HepG2 (cell line): ENCODE results near the gene CKS1B. TPM values are rescaled to one million over a fixed set of nuclear protein-coding genes. Genes with fewer than 3 reads are reported as not detected.

Experiments used
- ARID4A ChIP-seq: sonication (generic); formaldehyde crosslinking; IDR thresholded peaks from 2 replicates; pipeline ENCODE4 v1.5.0; 2020; ENCODE audit warnings: mild to moderate bottlenecking, missing genetic modification reagents, borderline replicate concordance
- ASH2L ChIP-seq: fragments of 300-600, 200-600 bp; sonication (generic); IDR thresholded peaks from 2 replicates; pipeline ENCODE4 v1.7.0; 2017; ENCODE audit warnings: low read depth, mild to moderate bottlenecking, moderate library complexity, mixed read lengths, low read length; ENCODE audit not compliant: insufficient read length
- CBX2 ChIP-seq, 2 experiments: fragments of 200-600 bp in 1 of 2; sonication (generic); formaldehyde crosslinking in 1 of 2; IDR thresholded peaks; 2 replicates each; pipeline versions ENCODE4 v1.7.0 to v1.8.1; 2018 to 2022; ENCODE audit warnings: low read depth in 2 of 2, low read length in 1 of 2, mild to moderate bottlenecking in 1 of 2, missing genetic modification reagents in 1 of 2
- DPF2 ChIP-seq: sonication (generic); formaldehyde crosslinking; IDR thresholded peaks from 2 replicates; pipeline ENCODE4 v1.4.0; 2020; ENCODE audit warnings: mild to moderate bottlenecking, low read depth, missing genetic modification reagents, borderline replicate concordance
- EEA1 ChIP-seq: sonication (generic); formaldehyde crosslinking; IDR thresholded peaks from 2 replicates; pipeline ENCODE4 v1.5.1; 2020; ENCODE audit warnings: mild to moderate bottlenecking, missing genetic modification reagents, borderline replicate concordance
- FOXM1 ChIP-seq: sonication (generic); formaldehyde crosslinking; IDR thresholded peaks from 2 replicates; pipeline ENCODE4 v1.5.0; 2020; ENCODE audit warnings: missing genetic modification reagents
- MAFF ChIP-seq: IDR thresholded peaks from 2 replicates; pipeline ENCODE4 v1.6.1; 2011; ENCODE audit warnings: low read depth, low read length, improper control_type of control experiment
- POLR2A ChIP-seq, 2 experiments: IDR thresholded peaks; 2 replicates each; pipeline ENCODE4 v1.6.1; 2011; ENCODE audit warnings: low read depth in 2 of 2, low read length in 2 of 2, mild to moderate bottlenecking in 1 of 2, moderate library complexity in 1 of 2; ENCODE audit not compliant: insufficient read depth in 1 of 2
- SP2 ChIP-seq: sonication (generic); formaldehyde crosslinking; IDR thresholded peaks from 2 replicates; pipeline ENCODE4 v1.5.1; 2020; ENCODE audit warnings: mild to moderate bottlenecking, missing genetic modification reagents
- SYNCRIP ChIP-seq: fragments of 200-400 bp; formaldehyde crosslinking; IDR thresholded peaks from 2 replicates; pipeline ENCODE4 v1.6.1; 2018; ENCODE audit warnings: mild to moderate bottlenecking, low read depth, low read length; ENCODE audit not compliant: insufficient read depth
- ZBTB7A ChIP-seq: sonication (generic); formaldehyde crosslinking; IDR thresholded peaks from 2 replicates; pipeline ENCODE4 v1.8.0; 2022; ENCODE audit warnings: mild to moderate bottlenecking, missing genetic modification reagents
- ZBTB8A ChIP-seq: sonication (generic); formaldehyde crosslinking; IDR thresholded peaks from 2 replicates; pipeline ENCODE4 v1.4.0; 2020; ENCODE audit warnings: mild to moderate bottlenecking, low read depth, missing genetic modification reagents, borderline replicate concordance
- ZNF501 ChIP-seq: sonication (generic); formaldehyde crosslinking; IDR thresholded peaks from 2 replicates; pipeline ENCODE4 v1.5.1; 2020; ENCODE audit warnings: mild to moderate bottlenecking, moderate library complexity, missing genetic modification reagents
- ZNF567 ChIP-seq: sonication (generic); formaldehyde crosslinking; IDR thresholded peaks from 2 replicates; pipeline ENCODE4 v1.8.1; 2023; ENCODE audit warnings: mild to moderate bottlenecking, missing genetic modification reagents, borderline replicate concordance
- ZNF614 ChIP-seq: IDR thresholded peaks from 2 replicates; pipeline ENCODE4 v1.6.1; 2018; ENCODE audit warnings: missing biosample characterization, missing genetic modification reagents, inconsistent platforms, borderline replicate concordance
- ZNF773 ChIP-seq: sonication (generic); formaldehyde crosslinking; IDR thresholded peaks from 2 replicates; pipeline ENCODE4 v1.4.0; 2020; ENCODE audit warnings: missing genetic modification reagents, borderline replicate concordance
- ZNF878 ChIP-seq: sonication (generic); formaldehyde crosslinking; IDR thresholded peaks from 2 replicates; pipeline ENCODE4 v1.8.1; 2023; ENCODE audit warnings: mild to moderate bottlenecking, missing genetic modification reagents, moderate library complexity
- polyA plus RNA-seq, 8 experiments: library from polyadenylated mRNA; depleted of rRNA in 3 of 8; stranded (reverse) in 7 of 8; unstranded in 1 of 8; fragments of >200 nt; fragmentation: Illumina TruSeq in 4 of 8; extraction: Trizol in 4 of 8; gene quantifications; 2 replicates each; pipeline versions ENCODE4 v1.2.1 to v1.2.3, GENCODE V29; 2011 to 2016; ENCODE audit warnings: low read depth in 4 of 8, missing spikeins in 1 of 8, mixed read lengths in 1 of 8; ENCODE audit not compliant: insufficient read depth in 1 of 8
- total RNA-seq, 5 experiments: library from RNA; depleted of rRNA; stranded (reverse); fragments of >200 nt; fragmentation: Illumina TruSeq; extraction: Trizol; gene quantifications; 2 replicates each; pipeline ENCODE4 v1.2.3, GENCODE V29; 2016; ENCODE audit warnings: low read depth in 1 of 5
- TF ChIP-seq, protein P1 (sequence below): sonication (generic); formaldehyde crosslinking; IDR thresholded peaks from 2 replicates; pipeline ENCODE4 v1.5.0; 2020; ENCODE audit warnings: missing genetic modification reagents
- TF ChIP-seq, protein P2 (sequence below): sonication (generic); formaldehyde crosslinking; IDR thresholded peaks from 2 replicates; pipeline ENCODE4 v1.4.0; 2020; ENCODE audit warnings: missing genetic modification reagents

CKS1B gene
- total and polyA plus RNA-seq, 2 of the 13 experiments (the other 11 are each of a cell fraction or from before 2014, with no cell fraction given), result 217 to 222 TPM

GRCh38 chr1:155001675-155002463 is 27.4 kb downstream of the CKS1B start (continued):
- TF ChIP-seq, protein P1, sequence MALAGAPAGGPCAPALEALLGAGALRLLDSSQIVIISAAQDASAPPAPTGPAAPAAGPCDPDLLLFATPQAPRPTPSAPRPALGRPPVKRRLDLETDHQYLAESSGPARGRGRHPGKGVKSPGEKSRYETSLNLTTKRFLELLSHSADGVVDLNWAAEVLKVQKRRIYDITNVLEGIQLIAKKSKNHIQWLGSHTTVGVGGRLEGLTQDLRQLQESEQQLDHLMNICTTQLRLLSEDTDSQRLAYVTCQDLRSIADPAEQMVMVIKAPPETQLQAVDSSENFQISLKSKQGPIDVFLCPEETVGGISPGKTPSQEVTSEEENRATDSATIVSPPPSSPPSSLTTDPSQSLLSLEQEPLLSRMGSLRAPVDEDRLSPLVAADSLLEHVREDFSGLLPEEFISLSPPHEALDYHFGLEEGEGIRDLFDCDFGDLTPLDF, result no peak
- TF ChIP-seq ARID4A (CRISPR knock-in tag) (no peak), SP2 (CRISPR knock-in tag) (peak; percentile 93), POLR2A (IDR thresholded peaks at IDR 0.05; ENCODE audit: insufficient read depth in 1 of 2, low read depth in 2 of 2, low read length in 2 of 2) (no peak), ASH2L (peak; percentile 19), FOXM1 (CRISPR knock-in tag) (no peak), SYNCRIP (no peak), ZNF614 (CRISPR knock-in tag) (no peak), ZNF878 (CRISPR knock-in tag) (no peak), MAFF (no peak), ZBTB7A (no peak), ZNF501 (CRISPR knock-in tag) (no peak), ZNF773 (CRISPR knock-in tag) (no peak), EEA1 (no peak), DPF2 (CRISPR knock-in tag) (no peak), ZNF567 (CRISPR knock-in tag) (no peak), CBX2 (IDR thresholded peaks at IDR 0.05; ENCODE audit: low read depth, low read length) (no peak), CBX2 (CRISPR knock-in tag; IDR thresholded peaks at IDR 0.05; ENCODE audit: low read depth) (no peak), ZBTB8A (CRISPR knock-in tag) (no peak)
- TF ChIP-seq, protein P2, sequence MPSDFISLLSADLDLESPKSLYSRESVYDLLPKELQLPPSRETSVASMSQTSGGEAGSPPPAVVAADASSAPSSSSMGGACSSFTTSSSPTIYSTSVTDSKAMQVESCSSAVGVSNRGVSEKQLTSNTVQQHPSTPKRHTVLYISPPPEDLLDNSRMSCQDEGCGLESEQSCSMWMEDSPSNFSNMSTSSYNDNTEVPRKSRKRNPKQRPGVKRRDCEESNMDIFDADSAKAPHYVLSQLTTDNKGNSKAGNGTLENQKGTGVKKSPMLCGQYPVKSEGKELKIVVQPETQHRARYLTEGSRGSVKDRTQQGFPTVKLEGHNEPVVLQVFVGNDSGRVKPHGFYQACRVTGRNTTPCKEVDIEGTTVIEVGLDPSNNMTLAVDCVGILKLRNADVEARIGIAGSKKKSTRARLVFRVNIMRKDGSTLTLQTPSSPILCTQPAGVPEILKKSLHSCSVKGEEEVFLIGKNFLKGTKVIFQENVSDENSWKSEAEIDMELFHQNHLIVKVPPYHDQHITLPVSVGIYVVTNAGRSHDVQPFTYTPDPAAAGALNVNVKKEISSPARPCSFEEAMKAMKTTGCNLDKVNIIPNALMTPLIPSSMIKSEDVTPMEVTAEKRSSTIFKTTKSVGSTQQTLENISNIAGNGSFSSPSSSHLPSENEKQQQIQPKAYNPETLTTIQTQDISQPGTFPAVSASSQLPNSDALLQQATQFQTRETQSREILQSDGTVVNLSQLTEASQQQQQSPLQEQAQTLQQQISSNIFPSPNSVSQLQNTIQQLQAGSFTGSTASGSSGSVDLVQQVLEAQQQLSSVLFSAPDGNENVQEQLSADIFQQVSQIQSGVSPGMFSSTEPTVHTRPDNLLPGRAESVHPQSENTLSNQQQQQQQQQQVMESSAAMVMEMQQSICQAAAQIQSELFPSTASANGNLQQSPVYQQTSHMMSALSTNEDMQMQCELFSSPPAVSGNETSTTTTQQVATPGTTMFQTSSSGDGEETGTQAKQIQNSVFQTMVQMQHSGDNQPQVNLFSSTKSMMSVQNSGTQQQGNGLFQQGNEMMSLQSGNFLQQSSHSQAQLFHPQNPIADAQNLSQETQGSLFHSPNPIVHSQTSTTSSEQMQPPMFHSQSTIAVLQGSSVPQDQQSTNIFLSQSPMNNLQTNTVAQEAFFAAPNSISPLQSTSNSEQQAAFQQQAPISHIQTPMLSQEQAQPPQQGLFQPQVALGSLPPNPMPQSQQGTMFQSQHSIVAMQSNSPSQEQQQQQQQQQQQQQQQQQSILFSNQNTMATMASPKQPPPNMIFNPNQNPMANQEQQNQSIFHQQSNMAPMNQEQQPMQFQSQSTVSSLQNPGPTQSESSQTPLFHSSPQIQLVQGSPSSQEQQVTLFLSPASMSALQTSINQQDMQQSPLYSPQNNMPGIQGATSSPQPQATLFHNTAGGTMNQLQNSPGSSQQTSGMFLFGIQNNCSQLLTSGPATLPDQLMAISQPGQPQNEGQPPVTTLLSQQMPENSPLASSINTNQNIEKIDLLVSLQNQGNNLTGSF, result no peak; the same call in 1 of the 2 replicates
